Medulla oblongata (tissue), 1 donor: Measurements from ENCODE around the gene DDX52.

Experiments used
- DNase-seq: peaks from one replicate; pipeline ENCODE4 v3.0.0-alpha.2; 2015; ENCODE audit errors: extremely low spot score

Gene DDX52

DNA sequence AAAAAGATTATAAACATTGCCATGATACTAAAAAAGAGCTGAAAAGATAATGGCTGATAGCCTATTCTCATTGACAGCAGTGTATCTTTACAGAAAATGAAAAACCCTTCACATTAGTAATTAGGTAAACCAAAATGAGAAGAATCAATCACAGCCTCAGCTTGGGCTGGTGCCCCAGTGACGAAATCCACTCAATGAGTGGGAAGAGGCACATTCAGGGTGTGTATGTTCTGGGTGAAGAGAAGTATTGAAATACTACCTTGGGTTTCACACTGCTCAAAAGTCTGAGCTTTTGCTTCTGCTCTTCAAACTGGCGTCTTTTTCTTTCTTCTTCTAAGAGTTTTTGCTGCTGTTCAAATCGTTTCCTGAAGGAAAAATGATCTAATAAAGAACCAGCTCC, 58.2 kb downstream of the DDX52 start:
- DNase-seq = no peak

GRCh38 chr17:37576281-37576680, 67.0 kb downstream of the DDX52 start:
- DNase-seq = no peak

DNA sequence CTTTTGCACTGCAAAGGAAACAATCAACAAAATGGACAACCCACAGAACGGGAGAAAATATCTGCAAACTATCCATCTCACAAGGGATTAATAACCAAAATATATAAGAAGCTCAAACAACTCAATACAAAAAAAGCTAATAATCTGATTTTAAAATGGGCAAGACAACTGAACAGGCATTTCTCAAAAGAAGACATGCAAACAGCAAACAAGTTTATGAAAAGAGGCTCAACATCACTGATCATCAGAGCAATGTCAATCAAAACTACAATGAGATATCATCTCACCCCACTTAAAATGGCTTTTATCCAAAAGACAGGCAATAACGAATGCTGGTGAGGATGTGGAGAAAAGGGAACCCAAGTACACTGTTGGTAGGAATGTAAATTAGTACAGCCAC, 68.8 kb downstream of the DDX52 start:
- no peak for DNase-seq

GRCh38 chr17:37571674-37572073, 71.6 kb downstream of the DDX52 start:
- no peak for DNase-seq

DNA sequence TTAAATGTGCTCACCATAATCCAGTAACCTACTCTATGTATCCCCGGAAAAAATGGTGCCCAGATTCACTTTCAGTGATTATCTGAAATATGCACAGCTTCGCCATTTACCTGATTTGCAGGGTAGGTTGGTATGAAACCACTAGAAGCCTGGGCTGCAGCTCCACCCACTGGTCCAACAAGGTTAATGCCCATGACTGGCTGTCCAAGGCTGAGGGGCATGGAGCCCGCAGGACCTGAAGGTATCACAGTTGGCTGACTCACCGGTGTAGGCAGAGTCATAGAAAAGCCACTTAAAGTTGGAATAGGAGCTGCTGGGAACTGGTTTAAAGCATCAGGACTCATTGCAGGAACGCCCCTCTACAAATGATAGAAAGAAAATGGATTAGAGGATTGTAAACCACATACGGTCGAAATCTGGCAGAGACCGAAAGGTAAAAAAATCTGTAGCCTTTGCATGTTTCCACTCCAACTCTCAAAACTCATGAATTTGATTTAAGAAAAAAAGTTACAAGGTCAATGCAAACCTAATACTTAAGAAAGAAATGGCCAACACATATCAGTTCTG, 72.6 kb downstream of the DDX52 start:
- no peak for DNase-seq

- no peak for DNase-seq
Observed at GRCh38 chr17:37568350-37569053, 74.7 kb downstream of the DDX52 start.

- DNase-seq = no peak
Observed at GRCh38 chr17:37567538-37567937, 75.7 kb downstream of the DDX52 start.

DNA sequence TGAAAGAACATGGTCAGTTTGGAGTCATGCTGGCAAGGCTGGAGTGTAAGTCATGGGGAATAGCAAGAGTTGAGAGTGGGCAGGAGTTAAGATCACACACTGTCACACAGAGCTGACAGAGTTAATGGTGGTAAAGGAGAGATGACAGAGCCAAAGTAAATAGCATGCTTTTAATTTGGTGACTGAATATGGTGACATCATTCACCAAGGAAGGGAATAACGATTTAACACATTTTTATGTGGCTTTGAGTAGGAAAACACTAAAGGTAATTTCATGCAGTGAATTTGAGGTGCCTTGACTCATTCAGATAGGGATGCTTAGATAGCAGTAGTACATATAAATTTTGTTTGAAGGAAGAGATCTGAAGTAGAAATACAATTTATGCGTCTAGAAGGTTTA, 76.1 kb downstream of the DDX52 start:
- no peak for DNase-seq

DNA sequence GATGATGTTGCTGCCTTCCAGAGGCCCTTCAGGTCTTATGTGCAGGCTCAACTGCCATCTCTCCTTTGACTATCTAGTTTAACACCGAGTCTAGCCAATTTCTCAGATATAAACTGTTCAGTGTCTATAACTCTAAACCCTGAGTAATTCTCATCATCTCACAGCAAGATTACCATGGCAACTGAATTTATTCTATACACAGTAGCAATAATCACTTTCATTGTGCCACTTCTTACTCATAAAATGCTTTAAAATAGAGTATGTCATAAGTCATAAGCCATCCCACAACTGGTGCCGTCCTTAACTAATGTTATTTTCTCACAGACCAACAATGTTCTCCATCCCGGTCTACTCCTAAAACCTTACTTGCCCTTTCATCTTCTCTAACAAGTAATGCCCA, 79.0 kb downstream of the DDX52 start:
- DNase-seq = no peak

DNA sequence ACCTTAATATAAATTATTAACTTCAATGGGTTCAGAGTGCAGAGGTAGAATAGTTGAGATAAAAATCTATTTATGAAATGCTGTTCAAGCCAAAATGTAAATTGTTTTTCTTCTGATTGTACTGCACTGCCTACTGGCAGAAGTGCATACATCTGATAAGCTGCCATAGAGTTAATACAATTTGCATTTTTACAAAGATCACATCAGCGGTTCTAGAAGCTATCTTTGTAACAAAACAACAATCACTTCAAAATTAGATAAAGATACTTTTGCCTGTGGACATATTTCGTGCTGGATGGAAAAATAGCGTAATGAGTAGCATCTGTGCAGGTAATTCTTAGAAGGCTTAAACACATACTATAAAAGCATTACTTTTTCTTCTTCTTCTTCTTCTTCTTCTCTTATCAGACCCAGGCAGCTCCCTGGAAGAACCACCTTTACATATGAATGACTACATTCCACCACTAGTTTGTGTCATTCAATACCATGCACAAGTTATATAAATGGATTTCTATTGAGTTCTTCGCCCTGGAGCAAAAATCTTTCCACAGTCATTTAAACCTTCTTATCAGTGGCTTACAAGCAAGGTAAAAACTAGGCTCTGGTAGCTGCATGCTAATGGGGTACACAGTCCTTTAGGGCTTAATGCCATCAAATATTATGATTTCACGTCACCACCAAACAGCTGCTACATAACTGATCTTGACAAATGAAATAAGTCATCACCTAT, 81.1 kb downstream of the DDX52 start:
- no peak for DNase-seq
